Uterus (tissue), 4 donors: Measurements from ENCODE around the gene CYP1A1. TPM values are rescaled to one million over a fixed set of nuclear protein-coding genes. Genes with fewer than 3 reads are reported as not detected.

ENCODE experiments used
- DNase-seq, 2 donors: peaks; one replicate each; pipeline ENCODE4 v3.0.0-alpha.2; 2019 to 2020
- H3K27ac ChIP-seq, 2 donors: fragments of 200-600 bp; sonication (generic); 1 replicate in 1 of 2; 2 replicates in 1 of 2; pipeline ENCODE4 v1.5.1; 2016 to 2018
- H3K27me3 ChIP-seq, 2 donors: fragments of 200-600 bp; sonication (generic); one replicate each; pipeline ENCODE4 v1.5.1; 2018 to 2019; ENCODE audit warnings: control low read depth in 1 of 2
- H3K36me3 ChIP-seq, 2 donors: fragments of 200-600 bp; sonication (generic); one replicate each; pipeline ENCODE4 v1.5.1; 2019; ENCODE audit warnings: control low read depth in 1 of 2
- H3K4me1 ChIP-seq, 2 donors: fragments of 200-600 bp; sonication (generic); one replicate each; pipeline ENCODE4 v1.5.1; 2018 to 2019; ENCODE audit warnings: control low read depth in 1 of 2
- H3K4me3 ChIP-seq, 2 donors: fragments of 200-600 bp; sonication (generic); 1 replicate in 1 of 2; 2 replicates in 1 of 2; pipeline ENCODE4 v1.5.1; 2018 to 2019; ENCODE audit warnings: mild to moderate bottlenecking in 1 of 2
- H3K9me3 ChIP-seq, 2 donors: fragments of 200-600 bp; sonication (generic); one replicate each; pipeline ENCODE4 v1.5.1; 2019; ENCODE audit warnings: control low read depth in 1 of 2
- CTCF ChIP-seq, 4 experiments: fragments of 200-600 bp in 2 of 4; fragments of 450-650 bp in 2 of 4; sonication (generic) in 2 of 4; IDR thresholded peaks; one replicate each; pipeline ENCODE4 v1.5.1; 2016 to 2019; ENCODE audit warnings: antibody characterized with exemption in 4 of 4, mild to moderate bottlenecking in 2 of 4, moderate library complexity in 1 of 4
- POLR2A ChIP-seq, 2 donors: fragments of 450-650 bp; IDR thresholded peaks; one replicate each; pipeline ENCODE4 v1.6.1; 2016; ENCODE audit warnings: antibody characterized with exemption in 2 of 2, mild to moderate bottlenecking in 1 of 2, moderate library complexity in 1 of 2
- intact Hi-C: fragments of 100-400 bp; cut with DNase I; formaldehyde crosslinking; loops from one replicate; pipeline ENCODE4 v1.15.1; 2023; ENCODE audit warnings: low total_unique reads
- total RNA-seq, 4 donors: library from RNA; depleted of rRNA in 3 of 4; stranded (reverse); fragments of >200 nt in 3 of 4; gene quantifications; one replicate each; pipeline versions ENCODE4 v1.1.0 to v1.2.4, GENCODE V29; 2014 to 2023
- donor health status: DM: yes; HTN: yes; CAD: no.

CYP1A1 gene
- total RNA-seq, 4 donors from 2014 or later, result 0.29 to 6.2 TPM; not detected in 2

- H3K4me1 ChIP-seq, result peaks cover 0 to 6% of the 10 kb centered on the region in 2 donors
- intact Hi-C loops, result no loop called here
- TF ChIP-seq CTCF (IDR thresholded peaks at IDR 0.05) (no peak), POLR2A (IDR thresholded peaks at IDR 0.05) (no peak)
These were observed 2.1 kb downstream of the CYP1A1 start for GRCh38 chr15:74723187-74723586.

GRCh38 chr15:74722591-74722990, 2.7 kb downstream of the CYP1A1 start:
- H3K27me3 ChIP-seq, result peaks cover 0 to 1% of the 10 kb centered on the region in 2 donors
- H3K4me3 ChIP-seq, result no peak overlapping the region

More at GRCh38 chr15:74723187-74723586, 2.1 kb downstream of the CYP1A1 start:
- no peak overlapping the region for H3K27ac ChIP-seq
- peaks cover 0 to 5% of the 10 kb centered on the region in 2 donors for H3K27me3 ChIP-seq
- H3K36me3 ChIP-seq, result no peaks in the 10 kb centered on the region
- no peak overlapping the region for H3K4me3 ChIP-seq
- no peaks in the 10 kb centered on the region for H3K9me3 ChIP-seq
- no peak for DNase-seq

GRCh38 chr15:74716651-74717050, 8.7 kb downstream of the CYP1A1 start:
- no peak for DNase-seq
- intact Hi-C loops, result no loop called here
- no peak for TF ChIP-seq CTCF (IDR thresholded peaks at IDR 0.05)

More at GRCh38 chr15:74722591-74722990, 2.7 kb downstream of the CYP1A1 start:
- DNase-seq, result no peak
- intact Hi-C loops, result no loop called here
- no peak for TF ChIP-seq CTCF (IDR thresholded peaks at IDR 0.05)
- TF ChIP-seq POLR2A (IDR thresholded peaks at IDR 0.05), result no peak
- Histone ChIP-seq H3K27ac (no peak overlapping the region), H3K36me3 (no peaks in the 10 kb centered on the region), H3K4me1 (peaks cover 0 to 6% of the 10 kb centered on the region in 2 donors), H3K9me3 (no peaks in the 10 kb centered on the region)

GRCh38 chr15:74712311-74712710, 13.0 kb downstream of the CYP1A1 start:
- Histone ChIP-seq H3K36me3 (no peaks in the 10 kb centered on the region), H3K4me3 (no peak overlapping the region), H3K4me1 (no peaks in the 10 kb centered on the region), H3K27ac (no peak overlapping the region), H3K27me3 (no peaks in the 10 kb centered on the region), H3K9me3 (no peaks in the 10 kb centered on the region)
- no peak for DNase-seq
- intact Hi-C loops, result no loop called here
- no peak for TF ChIP-seq CTCF (IDR thresholded peaks at IDR 0.05)
- no peak for TF ChIP-seq POLR2A (IDR thresholded peaks at IDR 0.05)

More at GRCh38 chr15:74716651-74717050, 8.7 kb downstream of the CYP1A1 start:
- Histone ChIP-seq H3K4me3 (no peak overlapping the region), H3K27ac (no peak overlapping the region), H3K27me3 (no peaks in the 10 kb centered on the region), H3K36me3 (no peaks in the 10 kb centered on the region), H3K9me3 (no peaks in the 10 kb centered on the region), H3K4me1 (no peaks in the 10 kb centered on the region)

GRCh38 chr15:74710319-74711094, 14.8 kb downstream of the CYP1A1 start:
- Histone ChIP-seq H3K27me3 (no peaks in the 10 kb centered on the region), H3K27ac (no peak overlapping the region), H3K36me3 (no peaks in the 10 kb centered on the region), H3K4me3 (no peak overlapping the region), H3K9me3 (no peaks in the 10 kb centered on the region), H3K4me1 (no peaks in the 10 kb centered on the region)
- TF ChIP-seq POLR2A (IDR thresholded peaks at IDR 0.05) (no peak), CTCF (IDR thresholded peaks at IDR 0.05) (no peak)
- intact Hi-C loops, result no loop called here
- DNase-seq, result no peak
